Activated T-cell treated with anti-CD3 and anti-CD28 coated beads, Interleukin-2, amount 50 U/mL, for 24 hours (primary cell): ENCODE measurements around the gene CHPF.

Experiments used
- DNase-seq: peaks from one replicate; pipeline ENCODE4 v3.0.0-alpha.2; 2020
- H3K27ac Mint-ChIP-seq: 2 replicates; pipeline ENCODE4 v1.8.0; 2020; ENCODE audit warnings: mild to moderate bottlenecking, mixed read lengths
- H3K27me3 Mint-ChIP-seq: 2 replicates; pipeline ENCODE4 v1.8.0; 2020; ENCODE audit warnings: mixed read lengths
- H3K36me3 Mint-ChIP-seq: 2 replicates; pipeline ENCODE4 v1.8.0; 2020; ENCODE audit warnings: low read depth, mixed read lengths
- H3K4me1 Mint-ChIP-seq: 2 replicates; pipeline ENCODE4 v1.8.0; 2020; ENCODE audit warnings: low read depth, mixed read lengths
- H3K4me3 Mint-ChIP-seq: 2 replicates; pipeline ENCODE4 v1.8.0; 2020; ENCODE audit warnings: mild to moderate bottlenecking, moderate library complexity, mixed read lengths
- H3K9me3 Mint-ChIP-seq: 2 replicates; pipeline ENCODE4 v1.8.0; 2020; ENCODE audit warnings: mixed read lengths

CHPF gene

DNA sequence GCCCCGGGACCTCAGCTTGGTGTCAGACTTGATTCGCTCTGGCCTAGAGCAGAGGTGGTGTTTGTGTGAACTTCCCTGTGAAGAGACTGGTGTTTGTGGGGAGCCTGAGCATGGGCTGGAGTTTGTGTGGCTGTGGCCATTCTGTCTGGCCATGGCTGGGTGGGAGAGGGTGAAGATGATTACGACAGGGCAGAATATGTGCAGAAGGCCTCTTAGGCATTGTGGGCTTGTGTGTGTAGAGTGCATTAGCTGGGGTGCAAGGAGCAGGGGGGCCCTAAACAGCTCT, 17.2 kb upstream of the CHPF start:
- no peaks in the 10 kb centered on the region for H3K9me3 Mint-ChIP-seq
- no peak overlapping the region for H3K4me3 Mint-ChIP-seq
- DNase-seq: no peak
- H3K27ac Mint-ChIP-seq: no peak overlapping the region
- no peaks in the 10 kb centered on the region for H3K36me3 Mint-ChIP-seq
- H3K4me1 Mint-ChIP-seq: no peaks in the 10 kb centered on the region
- peaks cover 47% of the 10 kb centered on the region for H3K27me3 Mint-ChIP-seq

DNA sequence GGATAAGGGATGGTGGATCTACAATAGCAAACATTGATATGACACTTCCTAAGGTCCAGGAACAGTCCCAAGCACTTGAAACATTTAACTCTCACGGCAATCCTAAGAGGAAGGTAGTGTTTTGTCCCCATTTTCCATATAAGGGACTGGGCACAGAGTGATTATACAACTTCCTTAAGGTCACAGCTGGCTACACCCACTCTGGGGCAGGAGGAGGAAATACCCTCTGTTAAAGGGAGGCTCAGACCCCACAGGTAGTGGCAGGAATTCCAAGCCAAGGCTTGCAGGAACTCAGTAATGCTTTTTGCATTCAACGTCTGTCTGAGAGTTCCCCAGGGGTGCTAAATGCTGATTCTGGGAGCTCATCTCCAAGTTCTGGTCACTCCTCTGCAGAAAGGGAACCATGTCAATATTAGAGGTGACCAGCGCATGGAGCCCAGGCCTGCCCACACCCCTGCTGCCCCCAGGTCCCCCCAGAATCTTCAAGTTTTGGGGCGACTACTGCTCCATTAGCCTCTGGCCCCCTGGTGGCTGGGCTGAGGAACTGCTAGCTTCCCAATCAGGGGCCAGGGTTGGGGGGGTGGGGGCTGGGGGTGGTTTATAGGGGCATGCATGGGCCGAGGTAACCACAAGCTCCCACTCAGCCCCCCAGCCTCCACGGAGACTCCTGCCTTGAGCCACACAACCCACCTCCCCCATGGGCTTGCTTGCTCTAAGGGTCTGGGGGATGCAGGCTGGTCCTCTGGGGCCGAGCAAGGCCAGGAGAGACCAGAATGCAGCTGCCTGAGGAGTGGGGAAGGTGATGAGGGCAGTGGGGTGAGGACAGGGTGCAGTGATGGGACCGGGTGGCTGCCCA, 16.7 kb upstream of the CHPF start:
- no peak overlapping the region for H3K4me3 Mint-ChIP-seq
- H3K9me3 Mint-ChIP-seq: no peaks in the 10 kb centered on the region
- H3K4me1 Mint-ChIP-seq: no peaks in the 10 kb centered on the region
- peak; percentile 47 for DNase-seq
- H3K27ac Mint-ChIP-seq: no peak overlapping the region
- no peaks in the 10 kb centered on the region for H3K36me3 Mint-ChIP-seq
- peaks cover 48% of the 10 kb centered on the region for H3K27me3 Mint-ChIP-seq

DNA sequence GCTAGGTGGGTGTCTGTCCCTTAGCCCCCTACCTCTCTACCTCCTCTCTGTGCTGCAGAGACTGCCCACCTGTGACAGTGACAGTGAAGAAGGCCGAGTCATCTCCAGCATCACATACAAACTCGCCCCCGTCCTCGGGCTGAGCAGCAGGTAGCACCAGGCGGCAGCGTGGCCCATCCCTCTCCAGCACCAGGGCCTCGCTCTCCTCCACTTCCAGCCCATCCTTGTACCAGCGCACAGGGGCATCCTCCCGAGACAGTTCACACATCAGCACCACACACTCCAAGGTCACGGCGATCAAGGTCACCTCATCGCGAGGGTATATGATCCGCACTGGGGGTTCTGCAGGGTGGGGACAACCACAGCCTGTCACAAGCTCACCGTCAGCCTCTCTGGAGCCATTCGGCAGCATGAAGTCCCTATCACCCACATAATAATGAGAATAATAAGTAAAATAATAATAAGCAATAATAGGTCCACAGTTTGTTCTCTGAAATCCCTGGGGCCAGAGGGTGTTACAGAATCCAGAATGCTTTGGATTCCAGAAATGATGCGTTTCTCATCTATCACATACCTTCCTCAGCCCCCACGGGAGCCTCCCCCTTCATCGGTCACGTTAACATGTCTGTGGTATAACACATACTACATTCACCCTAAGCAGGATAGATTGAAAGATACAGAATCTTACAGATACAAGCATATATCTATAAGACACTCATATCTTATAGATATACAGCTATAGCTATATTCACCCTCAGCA, 15.7 kb upstream of the CHPF start:
- Mint-ChIP-seq H3K4me1 (no peaks in the 10 kb centered on the region), H3K27me3 (peaks cover 50% of the 10 kb centered on the region), H3K36me3 (no peaks in the 10 kb centered on the region), H3K4me3 (no peak overlapping the region), H3K27ac (no peak overlapping the region), H3K9me3 (no peaks in the 10 kb centered on the region)
- DNase-seq: no peak

DNA sequence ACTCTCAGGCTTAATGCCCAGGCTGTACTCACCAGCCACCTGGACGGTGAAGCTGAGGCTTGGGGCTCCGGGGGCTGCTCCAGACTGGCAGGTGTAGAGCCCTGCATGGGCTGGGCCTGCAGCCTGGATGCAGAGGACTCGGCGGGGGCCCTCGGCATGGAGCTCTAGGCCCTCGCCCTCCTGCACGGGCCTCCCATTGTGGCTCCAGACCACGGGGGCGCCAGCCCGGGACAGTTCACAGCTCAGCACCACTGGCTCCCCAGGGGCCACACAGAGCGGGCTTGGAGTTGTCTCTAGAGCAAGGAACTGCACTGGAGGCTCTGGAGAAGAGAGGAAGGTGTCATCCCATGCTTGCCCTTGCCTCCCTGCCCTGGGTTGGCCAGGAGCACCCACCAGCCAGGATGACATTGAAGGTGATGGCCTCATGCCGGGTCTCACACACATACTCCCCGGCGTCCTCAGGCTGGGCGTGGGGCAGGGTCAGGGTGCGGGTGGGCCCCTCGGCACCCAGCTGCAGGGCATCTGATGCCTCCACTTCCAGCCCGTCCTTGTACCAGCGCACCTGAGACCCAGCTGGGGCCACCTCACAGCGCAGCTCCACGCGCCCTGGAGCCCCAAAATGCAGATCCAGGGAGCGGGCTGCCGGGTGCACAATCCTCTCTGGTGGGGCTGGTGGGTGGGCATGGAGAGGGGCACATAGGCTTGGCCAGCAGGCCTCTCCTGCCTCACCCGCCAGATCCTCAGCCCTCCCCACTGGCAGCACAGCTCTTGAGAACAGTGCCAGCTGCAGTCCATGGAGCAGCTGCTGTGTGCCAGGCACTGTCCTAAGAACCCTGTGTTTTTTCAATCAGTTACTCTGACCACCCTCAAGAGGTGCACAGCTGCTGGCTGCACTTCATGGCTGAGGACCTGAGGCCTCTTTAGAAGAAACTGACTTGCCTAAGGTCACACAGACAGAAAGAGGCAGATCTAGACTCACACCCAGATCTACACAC, 14.5 kb upstream of the CHPF start:
- H3K4me1 Mint-ChIP-seq: peaks cover 3% of the 10 kb centered on the region
- H3K27me3 Mint-ChIP-seq: peaks cover 55% of the 10 kb centered on the region
- H3K9me3 Mint-ChIP-seq: no peaks in the 10 kb centered on the region
- no peak overlapping the region for H3K4me3 Mint-ChIP-seq
- DNase-seq: no peak
- no peak overlapping the region for H3K27ac Mint-ChIP-seq
- H3K36me3 Mint-ChIP-seq: no peaks in the 10 kb centered on the region

DNA sequence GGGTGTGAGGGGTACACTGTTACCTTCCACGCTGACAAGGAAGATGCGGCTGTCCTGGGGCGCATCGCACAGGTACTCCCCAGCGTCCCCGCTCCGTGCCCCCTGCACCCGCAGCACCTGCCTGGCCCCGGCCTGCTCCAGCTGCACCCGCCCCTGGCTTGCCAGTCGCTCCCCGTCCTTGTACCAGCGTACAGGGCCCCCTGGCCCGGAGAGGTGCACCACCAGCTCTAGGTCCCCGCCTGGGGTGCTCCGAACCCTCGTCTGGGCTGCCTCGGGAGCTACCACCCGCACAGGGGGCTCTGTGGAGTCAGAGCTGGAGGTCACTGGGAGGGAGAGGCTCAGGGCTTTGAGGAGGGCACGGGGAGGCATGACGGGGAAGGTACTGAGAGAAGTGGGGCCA, 13.7 kb upstream of the CHPF start:
- peaks cover 50% of the 10 kb centered on the region for H3K27me3 Mint-ChIP-seq
- H3K9me3 Mint-ChIP-seq: no peaks in the 10 kb centered on the region
- DNase-seq: no peak
- H3K4me1 Mint-ChIP-seq: peaks cover 3% of the 10 kb centered on the region
- H3K27ac Mint-ChIP-seq: no peak overlapping the region
- no peaks in the 10 kb centered on the region for H3K36me3 Mint-ChIP-seq
- H3K4me3 Mint-ChIP-seq: no peak overlapping the region

DNA sequence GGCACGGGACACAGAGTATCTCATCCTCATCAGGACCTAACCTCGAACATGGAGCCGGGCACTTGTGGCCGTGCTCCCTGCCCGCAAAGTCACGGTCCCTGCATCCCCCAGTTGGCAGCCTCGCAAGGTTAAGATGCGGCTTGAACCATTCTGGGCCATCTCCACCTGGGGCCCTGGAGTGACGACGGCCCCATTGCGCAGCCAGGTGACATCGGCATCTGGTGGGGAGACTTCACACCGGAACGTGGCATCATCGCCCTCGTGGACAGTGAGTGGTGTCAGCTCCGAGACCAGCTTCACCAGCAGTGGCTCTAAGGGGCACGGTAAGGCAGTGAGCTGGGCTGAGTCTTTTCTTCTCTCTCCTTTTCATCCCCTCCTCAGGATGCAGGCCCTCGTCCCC, 12.8 kb upstream of the CHPF start:
- H3K27me3 Mint-ChIP-seq: peaks cover 53% of the 10 kb centered on the region
- H3K9me3 Mint-ChIP-seq: no peaks in the 10 kb centered on the region
- H3K27ac Mint-ChIP-seq: no peak overlapping the region
- no peaks in the 10 kb centered on the region for H3K36me3 Mint-ChIP-seq
- H3K4me1 Mint-ChIP-seq: peaks cover 8% of the 10 kb centered on the region
- no peak overlapping the region for H3K4me3 Mint-ChIP-seq
- no peak for DNase-seq

DNA sequence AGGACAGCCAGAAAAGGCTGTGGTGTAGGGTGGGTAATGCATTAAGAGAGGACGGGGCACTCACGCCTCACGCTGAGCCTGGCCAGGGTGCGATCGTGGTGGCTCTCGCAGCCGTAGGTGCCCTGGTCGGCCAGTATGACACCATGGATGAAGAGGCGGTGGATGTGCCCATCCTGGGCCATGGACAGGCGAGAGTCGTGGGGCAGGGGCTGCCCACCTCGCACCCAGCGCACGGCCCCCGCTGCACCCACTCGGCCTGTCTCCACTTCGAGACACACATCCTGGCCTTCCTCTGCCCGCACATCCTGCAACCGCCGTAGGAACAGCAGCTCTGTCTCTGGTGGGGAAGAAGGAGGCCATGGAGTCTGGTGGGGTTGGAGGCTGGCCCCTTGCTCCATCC, 12.3 kb upstream of the CHPF start:
- peaks cover 52% of the 10 kb centered on the region for H3K27me3 Mint-ChIP-seq
- H3K4me1 Mint-ChIP-seq: peaks cover 9% of the 10 kb centered on the region
- DNase-seq: no peak
- no peak overlapping the region for H3K4me3 Mint-ChIP-seq
- no peaks in the 10 kb centered on the region for H3K36me3 Mint-ChIP-seq
- no peaks in the 10 kb centered on the region for H3K9me3 Mint-ChIP-seq
- no peak overlapping the region for H3K27ac Mint-ChIP-seq

DNA sequence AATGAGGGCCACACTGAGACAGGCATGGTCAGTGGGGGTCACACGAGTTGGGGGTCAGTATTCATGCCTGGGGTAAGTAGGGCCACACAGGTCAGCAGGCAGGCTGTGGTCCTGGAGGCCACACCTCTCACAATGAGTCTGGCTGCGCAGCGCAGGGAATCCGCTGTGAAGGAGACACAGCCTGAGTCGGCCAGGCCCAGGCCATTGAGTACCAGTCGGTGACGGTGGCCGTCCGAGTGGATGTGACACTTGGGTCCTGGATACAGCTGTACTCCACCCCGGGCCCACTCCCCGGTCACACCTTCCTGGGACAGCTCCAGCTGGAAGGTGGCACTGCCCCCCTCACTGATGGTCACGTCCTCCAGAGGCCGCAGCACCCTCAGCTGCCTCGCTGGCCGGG, 10.7 kb upstream of the CHPF start:
- H3K9me3 Mint-ChIP-seq: no peaks in the 10 kb centered on the region
- no peaks in the 10 kb centered on the region for H3K36me3 Mint-ChIP-seq
- peaks cover 58% of the 10 kb centered on the region for H3K27me3 Mint-ChIP-seq
- peaks cover 10% of the 10 kb centered on the region for H3K4me1 Mint-ChIP-seq
- no peak overlapping the region for H3K27ac Mint-ChIP-seq
- H3K4me3 Mint-ChIP-seq: no peak overlapping the region
- DNase-seq: no peak

DNA sequence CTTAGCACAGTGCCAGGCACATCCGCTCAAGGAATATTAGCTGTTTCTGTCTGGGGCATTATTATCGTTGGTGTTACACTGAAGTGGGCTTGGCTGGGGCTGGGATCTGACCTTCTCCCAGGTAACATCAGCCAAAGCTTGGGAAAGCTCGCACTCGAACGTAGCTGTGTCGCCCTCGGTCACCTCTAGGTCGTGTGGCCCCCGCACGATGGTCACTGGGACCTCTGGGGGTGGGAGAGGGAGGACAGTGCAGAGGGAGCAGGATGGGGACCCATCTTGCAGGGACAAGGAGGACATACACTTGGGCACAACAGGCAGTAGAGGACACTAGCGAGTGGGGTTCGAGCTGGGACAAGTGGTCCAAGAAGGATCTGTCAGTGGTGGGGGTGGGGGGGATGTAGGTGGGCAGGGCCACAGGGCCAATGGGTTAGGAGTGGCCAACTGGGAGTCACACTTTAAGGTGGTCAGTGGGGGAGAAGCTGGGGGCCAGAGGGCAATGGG, 9.9 kb upstream of the CHPF start:
- peaks cover 56% of the 10 kb centered on the region for H3K27me3 Mint-ChIP-seq
- H3K36me3 Mint-ChIP-seq: no peaks in the 10 kb centered on the region
- H3K4me3 Mint-ChIP-seq: no peak overlapping the region
- peaks cover 10% of the 10 kb centered on the region for H3K4me1 Mint-ChIP-seq
- no peaks in the 10 kb centered on the region for H3K9me3 Mint-ChIP-seq
- DNase-seq: no peak
- H3K27ac Mint-ChIP-seq: no peak overlapping the region

DNA sequence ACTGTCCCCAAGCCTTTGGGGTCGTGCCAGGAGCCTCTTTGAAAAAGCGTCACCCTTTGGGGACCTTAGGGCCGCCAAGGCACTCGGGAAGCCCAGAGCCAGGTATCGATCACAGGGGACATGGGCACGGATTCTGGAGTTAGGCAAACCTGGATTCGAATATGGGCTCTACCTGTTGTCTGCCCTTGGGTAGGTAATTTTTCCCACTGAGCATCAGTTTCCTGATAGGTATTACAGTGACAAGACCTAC, 9.5 kb upstream of the CHPF start:
- no peaks in the 10 kb centered on the region for H3K9me3 Mint-ChIP-seq
- H3K27ac Mint-ChIP-seq: no peak overlapping the region
- H3K4me1 Mint-ChIP-seq: peaks cover 10% of the 10 kb centered on the region
- no peaks in the 10 kb centered on the region for H3K36me3 Mint-ChIP-seq
- peaks cover 56% of the 10 kb centered on the region for H3K27me3 Mint-ChIP-seq
- no peak for DNase-seq
- H3K4me3 Mint-ChIP-seq: no peak overlapping the region

DNA sequence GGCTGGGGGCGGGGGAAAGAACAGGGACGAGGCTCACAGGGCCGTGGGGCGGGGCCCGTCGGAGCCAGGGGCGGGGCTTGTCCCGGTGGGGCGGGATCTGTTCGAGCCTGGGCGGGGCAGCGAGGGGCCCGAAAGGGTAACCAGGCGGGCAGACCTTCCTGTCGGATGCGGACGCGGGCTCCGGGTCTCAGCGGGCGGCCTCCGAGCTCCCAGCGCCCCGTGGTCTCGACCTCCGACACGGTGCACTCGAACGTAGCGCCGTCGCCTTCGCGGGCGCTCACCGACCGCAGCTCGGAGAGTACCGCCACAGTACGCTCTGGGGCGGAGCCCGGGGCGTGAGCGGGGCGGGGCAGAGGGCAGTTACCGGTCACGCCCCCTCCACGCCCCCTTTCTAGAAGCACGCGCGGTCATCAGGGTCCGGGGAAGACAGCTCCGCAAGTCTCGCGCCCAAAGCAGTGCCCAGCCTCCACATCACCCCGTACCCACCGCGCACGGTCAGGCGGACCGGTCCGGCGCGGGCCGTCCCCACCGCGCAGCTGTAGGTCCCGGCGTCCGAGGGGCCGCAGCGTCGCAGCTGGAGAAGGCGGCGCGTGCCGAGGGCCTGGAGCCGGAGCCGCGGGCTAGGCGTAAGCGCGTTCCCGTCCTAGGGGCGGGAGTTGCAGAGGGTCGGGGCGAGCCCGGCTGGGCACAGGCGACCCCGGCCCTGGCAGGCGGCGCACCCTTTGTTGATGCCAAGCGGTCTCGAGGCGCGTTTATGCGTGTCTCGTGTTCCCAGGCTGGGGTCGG, 9.0 kb upstream of the CHPF start:
- Mint-ChIP-seq H3K36me3 (no peaks in the 10 kb centered on the region), H3K27me3 (peaks cover 56% of the 10 kb centered on the region), H3K4me3 (peak overlapping the region; percentile 66), H3K27ac (no peak overlapping the region), H3K4me1 (peaks cover 10% of the 10 kb centered on the region), H3K9me3 (no peaks in the 10 kb centered on the region)
- peak; percentile 92 for DNase-seq

DNA sequence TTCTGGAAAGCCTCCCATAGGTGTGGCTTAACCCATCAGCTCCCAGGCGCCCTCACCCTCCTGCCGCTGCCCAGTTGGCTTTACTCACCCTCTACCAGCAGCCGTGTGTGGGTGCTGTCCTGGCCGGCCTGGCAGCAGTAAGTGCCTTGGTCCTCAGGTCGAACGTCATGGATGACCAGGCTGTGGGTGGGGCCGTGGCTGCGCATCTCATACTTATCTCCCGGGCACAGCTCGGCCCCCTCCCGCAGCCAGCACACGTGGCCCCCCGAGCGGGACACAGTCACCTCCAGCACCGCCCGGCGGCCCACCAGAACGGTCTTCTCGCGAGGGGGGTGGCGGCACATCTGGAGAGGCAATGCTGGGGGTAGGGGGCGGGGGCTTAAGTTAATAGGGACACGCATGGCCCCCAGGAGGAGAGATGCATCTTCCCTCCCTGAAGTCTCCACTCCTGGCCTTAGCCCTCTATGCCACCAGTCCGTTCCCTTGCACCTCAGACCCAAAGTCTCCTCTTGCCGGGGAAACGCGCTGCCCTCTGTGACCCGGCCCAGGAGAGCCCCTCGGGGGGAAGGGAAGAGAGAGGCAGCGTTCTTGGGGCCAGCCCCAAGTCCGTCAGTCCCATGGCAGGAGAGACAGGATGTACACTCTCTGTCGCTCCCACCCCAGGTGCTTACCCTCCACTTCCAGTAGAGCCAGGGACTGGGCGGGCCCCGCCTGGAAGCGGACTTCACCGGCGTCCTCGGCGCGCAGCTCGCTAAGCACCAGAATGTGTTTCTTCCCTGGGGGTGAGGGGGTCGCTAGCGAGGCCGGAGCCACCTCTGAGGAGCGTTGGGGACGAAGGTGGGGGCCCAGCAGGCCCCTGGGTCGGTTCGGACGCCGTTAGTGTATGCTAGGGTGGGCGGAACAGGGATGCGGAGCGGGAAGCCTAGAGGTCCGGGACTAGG, 8.1 kb upstream of the CHPF start:
- Mint-ChIP-seq H3K36me3 (no peaks in the 10 kb centered on the region), H3K27ac (no peak overlapping the region), H3K27me3 (peaks cover 61% of the 10 kb centered on the region), H3K4me1 (peaks cover 10% of the 10 kb centered on the region), H3K9me3 (no peaks in the 10 kb centered on the region), H3K4me3 (peak overlapping the region; percentile 66)
- DNase-seq: no peak

DNA sequence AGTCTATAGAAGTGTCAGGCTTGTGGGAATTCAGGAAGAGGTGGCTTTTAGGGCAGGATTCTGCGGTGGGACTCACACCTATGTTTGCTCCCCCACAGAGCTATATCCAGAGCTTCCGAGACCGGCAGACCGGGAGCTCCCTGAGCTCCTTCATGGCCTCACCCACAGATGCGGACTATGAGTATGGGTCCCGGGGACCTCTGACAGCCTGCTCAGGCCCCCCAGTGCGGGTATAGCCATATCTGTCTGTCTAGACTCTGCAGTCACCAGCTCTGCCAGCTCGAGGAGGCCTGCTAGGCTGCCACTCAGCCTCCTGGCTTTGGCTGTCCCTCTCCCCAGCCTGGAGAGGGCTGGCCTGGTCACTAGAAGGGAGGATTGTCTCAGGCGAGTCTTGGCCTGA, 6.0 kb upstream of the CHPF start:
- DNase-seq: no peak
- H3K27me3 Mint-ChIP-seq: peaks cover 56% of the 10 kb centered on the region
- H3K4me1 Mint-ChIP-seq: peaks cover 14% of the 10 kb centered on the region
- no peak overlapping the region for H3K27ac Mint-ChIP-seq
- H3K4me3 Mint-ChIP-seq: no peak overlapping the region
- H3K36me3 Mint-ChIP-seq: no peaks in the 10 kb centered on the region
- no peaks in the 10 kb centered on the region for H3K9me3 Mint-ChIP-seq
